NCI-H1694 treated with DMSO at 0.1 percent for 48 hours (cell line): ENCODE measurements around the gene CACTIN.
"Not testable (repeated sequence)": the region's sequence is repeated elsewhere in the genome, so short reads cannot be mapped to it uniquely, and the experiment has no call there.

ENCODE experiments used
- DNase-seq: peaks from one replicate; lab custom pipeline; 2025; lab: John Stamatoyannopoulos, UW

The CACTIN gene

GRCh38 chr19:3661284-3662238, 35.0 kb upstream of the CACTIN start:
- DNase-seq: no peak

- DNase-seq: no peak
Observed at GRCh38 chr19:3660493-3661219, 34.1 kb upstream of the CACTIN start.

DNA sequence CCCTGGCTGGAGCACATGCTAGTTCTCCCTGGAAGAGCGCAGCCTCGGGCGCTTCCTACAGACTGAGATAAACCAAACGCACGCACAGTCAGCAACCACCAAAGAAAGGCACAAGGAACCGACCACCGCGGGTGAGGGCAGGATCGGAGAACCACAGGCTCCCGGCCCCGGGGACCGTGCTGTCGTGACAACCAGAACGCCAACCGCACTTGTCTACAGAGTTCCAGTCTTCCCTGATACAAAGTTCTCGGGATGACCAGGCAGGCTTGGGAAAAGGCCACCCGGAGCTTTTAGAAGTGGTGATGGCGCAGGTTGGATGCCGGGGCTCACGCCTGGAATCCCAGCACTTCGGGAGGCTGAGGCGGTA, 33.1 kb upstream of the CACTIN start:
- DNase-seq: no peak

GRCh38 chr19:3658870-3659745, 32.5 kb upstream of the CACTIN start:
- no peak for DNase-seq

DNA sequence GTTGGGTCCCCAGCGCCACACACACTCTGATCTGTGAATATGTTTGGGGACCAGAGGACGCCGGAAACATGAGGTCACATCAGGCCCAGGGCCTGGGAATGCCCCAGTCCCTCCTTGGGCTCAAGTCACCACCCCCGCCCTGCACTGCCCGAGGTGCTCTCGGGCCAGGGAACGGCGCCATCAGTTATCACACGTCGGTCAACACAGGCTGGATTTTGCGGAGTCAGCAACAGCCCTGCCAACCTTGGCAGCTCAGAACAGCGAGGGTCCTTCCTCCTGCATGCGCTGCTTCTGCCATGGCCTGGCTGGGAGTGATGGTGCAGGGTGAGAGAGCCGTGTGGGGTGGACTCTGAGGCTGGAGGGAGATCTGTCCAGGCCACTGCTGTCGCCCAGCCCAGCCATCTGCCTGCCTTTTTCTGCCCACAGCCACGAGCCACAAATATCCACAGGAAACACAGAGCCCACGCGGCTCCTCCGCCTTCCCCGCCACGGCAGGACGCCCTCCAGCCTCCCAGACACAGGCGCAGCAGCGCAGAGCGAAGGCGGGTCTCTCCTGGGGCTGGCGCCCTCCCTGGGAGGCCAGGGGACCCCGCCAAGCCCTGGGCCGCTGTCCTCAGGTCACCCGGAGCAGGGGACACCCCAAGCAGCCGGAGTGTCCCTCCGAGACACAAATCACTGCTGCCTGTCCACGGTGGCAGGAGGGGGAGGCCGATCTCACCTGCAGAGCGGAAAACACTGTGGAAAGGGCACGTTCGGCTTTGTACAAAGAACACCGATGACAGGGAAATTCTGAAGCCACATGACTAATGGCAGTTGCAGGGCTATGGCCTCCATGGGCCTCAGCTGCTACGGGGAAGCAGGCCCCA, 31.6 kb upstream of the CACTIN start:
- no peak for DNase-seq

DNA sequence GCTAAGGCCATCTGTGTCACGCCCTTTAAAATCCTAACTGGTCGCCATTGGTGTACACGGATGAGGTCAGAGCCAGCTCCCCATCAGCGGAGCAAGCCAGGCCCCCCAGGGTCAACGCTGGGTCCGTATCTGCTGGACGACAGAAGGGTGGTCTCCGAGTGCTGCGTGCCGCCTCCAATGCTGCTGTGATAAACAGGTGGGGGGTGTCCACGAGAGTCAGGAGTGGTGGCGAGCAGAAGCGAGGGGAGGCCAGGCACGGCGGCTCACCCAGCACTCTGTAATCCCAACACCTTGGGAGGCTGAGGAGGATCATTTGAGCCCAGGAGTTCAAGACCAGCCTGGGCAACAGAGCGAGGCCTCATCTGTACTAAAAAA, 30.8 kb upstream of the CACTIN start:
- DNase-seq: no peak

DNA sequence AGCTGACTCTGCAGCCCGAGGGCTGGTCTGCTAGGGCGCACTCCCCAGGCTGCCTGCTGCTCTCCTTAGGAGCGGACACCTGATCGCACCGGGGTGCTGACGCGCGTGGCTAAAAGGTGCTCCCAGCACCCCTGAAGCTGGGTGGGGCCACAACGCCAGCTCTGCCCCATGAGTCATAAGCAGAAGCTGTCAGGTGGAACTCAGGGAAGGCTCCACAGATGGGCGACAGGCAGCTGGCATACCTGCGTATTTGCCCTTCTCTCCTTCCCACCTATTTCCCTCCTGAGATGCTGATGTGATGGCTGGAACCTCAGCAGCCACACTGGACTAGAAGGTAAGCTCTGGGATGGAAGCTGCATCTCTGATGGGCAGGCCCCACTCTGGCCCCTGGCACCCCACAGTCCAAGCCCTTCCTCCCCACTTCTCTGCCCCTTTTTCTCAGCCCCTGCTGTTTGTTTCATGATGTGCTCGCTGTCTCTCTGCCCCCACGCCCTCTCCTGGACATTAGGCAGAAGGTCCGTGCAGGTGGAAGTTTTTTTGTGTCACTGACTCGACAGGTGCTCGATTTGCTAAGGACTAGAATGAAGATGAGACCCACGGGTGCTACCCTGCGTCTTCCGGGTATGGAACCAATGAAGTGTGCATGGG, 30.3 kb upstream of the CACTIN start:
- DNase-seq: no peak

DNA sequence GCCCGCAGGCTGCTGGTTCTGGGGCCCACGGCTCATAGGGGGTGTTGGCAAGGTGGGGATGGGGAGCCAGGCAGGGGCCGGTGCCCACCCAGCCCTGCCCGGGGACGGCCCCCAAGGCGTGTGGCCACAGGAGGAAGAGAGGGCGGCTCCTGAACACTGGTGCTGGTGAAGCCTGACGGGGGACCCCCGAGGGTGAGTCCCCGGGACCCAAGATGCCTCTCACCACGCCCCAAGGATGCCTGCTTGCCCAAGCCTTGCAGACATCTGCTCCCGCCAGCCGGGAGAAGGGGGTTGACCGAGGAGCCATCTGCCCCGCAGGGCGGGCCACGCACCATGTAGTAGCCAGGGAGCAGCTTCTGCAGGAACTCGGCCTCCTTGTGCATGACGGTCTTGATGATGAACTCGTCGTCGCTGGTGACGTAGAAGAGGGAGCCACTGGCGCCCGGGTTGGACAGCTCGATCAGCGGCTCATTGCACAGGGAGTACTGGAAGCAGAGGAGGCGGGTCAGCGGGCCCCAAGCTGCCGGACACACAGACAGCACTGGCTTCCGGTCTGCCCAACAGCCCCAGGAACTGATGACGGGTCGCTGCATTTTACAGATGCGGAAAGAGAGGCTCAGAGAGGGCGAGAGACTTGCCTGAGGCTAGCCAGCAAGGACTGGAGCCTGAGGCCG, 29.6 kb upstream of the CACTIN start:
- DNase-seq: no peak

GRCh38 chr19:3655402-3656072, 28.9 kb upstream of the CACTIN start:
- peak; percentile 58 for DNase-seq

- no peak for DNase-seq
Observed at GRCh38 chr19:3653865-3654513, 27.4 kb upstream of the CACTIN start.

- DNase-seq: no peak
Observed at GRCh38 chr19:3653081-3653795, 26.6 kb upstream of the CACTIN start.

GRCh38 chr19:3652422-3652821, 25.8 kb upstream of the CACTIN start:
- no peak for DNase-seq

- no peak for DNase-seq
Observed at GRCh38 chr19:3651684-3652083, 25.1 kb upstream of the CACTIN start.

- DNase-seq: no peak
Observed at GRCh38 chr19:3649888-3650287, 23.3 kb upstream of the CACTIN start.

GRCh38 chr19:3648037-3648905, 21.7 kb upstream of the CACTIN start:
- no peak for DNase-seq

GRCh38 chr19:3647102-3647501, 20.5 kb upstream of the CACTIN start:
- DNase-seq: not testable (repeated sequence)

- no peak for DNase-seq
Observed at GRCh38 chr19:3646336-3647092, 19.9 kb upstream of the CACTIN start.
